Measurements from ENCODE around the gene PNPLA1. TPM values are rescaled to one million over a fixed set of nuclear protein-coding genes. Genes with fewer than 3 reads are reported as not detected.

Gene PNPLA1
- total RNA-seq, 1 donor from 2014 or later = not detected

GRCh38 chr6:36340306-36340617 lies 70.4 kb downstream of the PNPLA1 start:
- no peaks in the 10 kb centered on the region for H3K36me3 Mint-ChIP-seq (ENCODE audit: low read depth)
- H3K9me3 Mint-ChIP-seq = no peaks in the 10 kb centered on the region

GRCh38 chr6:36340618-36341454 lies 71.0 kb downstream of the PNPLA1 start:
- ATAC-seq (ENCODE audit: low read depth) = peak; percentile 85
- Mint-ChIP-seq H3K27me3 (peaks cover 6% of the 10 kb centered on the region), H3K27ac (no peak overlapping the region), H3K4me3 (peak overlapping the region; percentile 68), H3K9me3 (no peaks in the 10 kb centered on the region), H3K36me3 (ENCODE audit: low read depth) (no peaks in the 10 kb centered on the region), H3K4me1 (peaks cover 26% of the 10 kb centered on the region)
- intact Hi-C loops (cut with micrococcal nuclease) = loop anchor here (1.0 kb wide), 1 partner anchor 19 kb away; no protein-coding TSS in a partner anchor
- ChIA-PET POLR2A (interaction anchor here (0.6 to 1.1 kb wide), 2 partner anchors 17 to 42 kb away, joined by 3 read pairs; no protein-coding TSS in a partner anchor), CTCF (interaction anchor here (0.6 to 4.3 kb wide), 22 partner anchors 8 to 420 kb away, joined by 3 to 30 read pairs (median 3); no protein-coding TSS in a partner anchor)
- peak; percentile 88 for TF ChIP-seq CTCF (IDR thresholded peaks at IDR 0.05)
- peak; percentile 61 for DNase-seq

More at GRCh38 chr6:36340306-36340617, 70.4 kb downstream of the PNPLA1 start:
- peaks cover 26% of the 10 kb centered on the region for H3K4me1 Mint-ChIP-seq
- ATAC-seq (ENCODE audit: low read depth) = no peak
- H3K27me3 Mint-ChIP-seq = peaks cover 10% of the 10 kb centered on the region
- POLR2A ChIA-PET = no interaction called here
- no peak overlapping the region for H3K27ac Mint-ChIP-seq
- no peak overlapping the region for H3K4me3 Mint-ChIP-seq
- no peak for DNase-seq
- CTCF ChIA-PET = interaction anchor here (1.1 to 4.3 kb wide), 8 partner anchors 7 to 419 kb away, joined by 3 to 30 read pairs (median 4); no protein-coding TSS in a partner anchor
- intact Hi-C loops (cut with micrococcal nuclease) = no loop called here
- no peak for TF ChIP-seq CTCF (IDR thresholded peaks at IDR 0.05)

DNA sequence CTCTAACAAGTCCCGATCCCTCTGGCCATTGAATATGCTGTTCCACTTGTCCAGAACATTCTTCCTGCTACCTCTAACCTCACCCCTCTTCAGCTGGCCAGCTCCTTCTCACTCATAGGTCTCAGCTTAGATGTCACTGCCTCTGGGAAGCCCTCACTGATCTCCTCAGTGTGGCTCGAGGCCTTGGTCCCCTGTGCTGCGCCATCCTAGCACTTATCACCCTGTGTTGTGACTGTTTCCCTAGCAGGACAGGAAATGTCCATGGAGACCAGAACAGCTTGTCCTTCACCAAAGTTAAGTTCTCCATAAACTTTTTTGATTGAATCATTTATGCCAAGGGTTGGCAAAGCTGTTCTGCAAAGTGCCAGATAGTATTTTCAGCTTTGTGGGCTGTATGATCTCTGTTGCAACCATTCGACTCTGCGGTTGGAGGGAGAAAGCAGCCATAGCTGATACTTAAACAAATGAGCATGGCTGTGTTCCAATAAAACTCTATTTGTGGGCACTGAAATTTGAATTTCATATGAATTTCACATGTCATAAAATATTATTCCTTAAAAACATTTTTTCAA lies 73.3 kb downstream of the PNPLA1 start:
- ATAC-seq (ENCODE audit: low read depth) = no peak
- no peak for DNase-seq
- POLR2A ChIA-PET = no interaction called here
- CTCF ChIA-PET = interaction anchor here (0.6 to 4.3 kb wide), 2 partner anchors 16 to 17 kb away, joined by 3 to 30 read pairs; no protein-coding TSS in a partner anchor
- H3K27me3 Mint-ChIP-seq = peaks cover 6% of the 10 kb centered on the region
- TF ChIP-seq CTCF (IDR thresholded peaks at IDR 0.05) = no peak
- H3K27ac Mint-ChIP-seq = no peak overlapping the region
- H3K36me3 Mint-ChIP-seq (ENCODE audit: low read depth) = no peaks in the 10 kb centered on the region
- H3K4me3 Mint-ChIP-seq = no peak overlapping the region
- intact Hi-C loops (cut with micrococcal nuclease) = no loop called here
- H3K9me3 Mint-ChIP-seq = no peaks in the 10 kb centered on the region
- peaks cover 9% of the 10 kb centered on the region for H3K4me1 Mint-ChIP-seq

GRCh38 chr6:36345681-36346466 lies 76.0 kb downstream of the PNPLA1 start:
- Mint-ChIP-seq H3K27me3 (peaks cover 1% of the 10 kb centered on the region), H3K36me3 (ENCODE audit: low read depth) (no peaks in the 10 kb centered on the region), H3K4me3 (no peak overlapping the region), H3K9me3 (no peaks in the 10 kb centered on the region), H3K4me1 (peaks cover 1% of the 10 kb centered on the region), H3K27ac (no peak overlapping the region)
- intact Hi-C loops (cut with micrococcal nuclease) = no loop called here
- DNase-seq (no peak), ATAC-seq (ENCODE audit: low read depth) (no peak)
- ChIA-PET POLR2A (interaction anchor here (0.6 kb wide), 1 partner anchor 410 kb away, joined by 5 read pairs; no protein-coding TSS in a partner anchor), CTCF (no interaction called here)
- TF ChIP-seq CTCF (IDR thresholded peaks at IDR 0.05) = no peak
